ENCODE data around the gene CALML4.
"Not testable (repeated sequence)": the region's sequence is repeated elsewhere in the genome, so short reads cannot be mapped to it uniquely, and the experiment has no call there.

Gene CALML4

GRCh38 chr15:68224546-68225250, 19.6 kb upstream of the CALML4 start:
- DNase-seq (ENCODE audit: low spot score): no peak

GRCh38 chr15:68224108-68224507, 19.0 kb upstream of the CALML4 start:
- DNase-seq (ENCODE audit: low spot score): no peak

GRCh38 chr15:68223171-68223570, 18.0 kb upstream of the CALML4 start:
- no peak for DNase-seq (ENCODE audit: low spot score)

GRCh38 chr15:68222432-68222743, 17.3 kb upstream of the CALML4 start:
- DNase-seq (ENCODE audit: low spot score): not testable (repeated sequence)

- DNase-seq (ENCODE audit: low spot score): not testable (repeated sequence)
Observed at GRCh38 chr15:68221530-68222431, 16.6 kb upstream of the CALML4 start.

GRCh38 chr15:68220967-68221366, 15.8 kb upstream of the CALML4 start:
- no peak for DNase-seq (ENCODE audit: low spot score)

GRCh38 chr15:68220489-68220888, 15.4 kb upstream of the CALML4 start:
- DNase-seq (ENCODE audit: low spot score): no peak

GRCh38 chr15:68218847-68219798, 14.0 kb upstream of the CALML4 start:
- DNase-seq (ENCODE audit: low spot score): no peak

- no peak for DNase-seq (ENCODE audit: low spot score)
Observed at GRCh38 chr15:68218331-68218730, 13.2 kb upstream of the CALML4 start.

- DNase-seq (ENCODE audit: low spot score): no peak
Observed at GRCh38 chr15:68217341-68217740, 12.2 kb upstream of the CALML4 start.

GRCh38 chr15:68214838-68215254, 9.7 kb upstream of the CALML4 start:
- DNase-seq (ENCODE audit: low spot score): no peak

- DNase-seq (ENCODE audit: low spot score): no peak
Observed at GRCh38 chr15:68213991-68214837, 9.1 kb upstream of the CALML4 start.

- not testable (repeated sequence) for DNase-seq (ENCODE audit: low spot score)
Observed at GRCh38 chr15:68213491-68213845, 8.3 kb upstream of the CALML4 start.

GRCh38 chr15:68211656-68212320, 6.7 kb upstream of the CALML4 start:
- DNase-seq (ENCODE audit: low spot score): no peak

- DNase-seq (ENCODE audit: low spot score): peak; percentile 62
Observed at GRCh38 chr15:68210821-68211655, 5.9 kb upstream of the CALML4 start.

- DNase-seq (ENCODE audit: low spot score): no peak
Observed at GRCh38 chr15:68210409-68210756, 5.3 kb upstream of the CALML4 start.

- DNase-seq (ENCODE audit: low spot score): no peak
Observed at GRCh38 chr15:68209735-68210408, 4.7 kb upstream of the CALML4 start.

GRCh38 chr15:68209272-68209671, 4.1 kb upstream of the CALML4 start:
- no peak for DNase-seq (ENCODE audit: low spot score)

GRCh38 chr15:68208636-68209240, 3.6 kb upstream of the CALML4 start:
- DNase-seq (ENCODE audit: low spot score): no peak
